CD4-positive, alpha-beta T cell treated with Interferon gamma for 1 hour (primary cell): ENCODE data around the gene UBE2D2.
A peak's percentile ranks its signal among the peaks of the same experiment; 100 is the strongest.
"Not testable (repeated sequence)": the region's sequence is repeated elsewhere in the genome, so short reads cannot be mapped to it uniquely, and the experiment has no call there.

Source experiments
- DNase-seq: peaks from one replicate; pipeline ENCODE4 v3.0.0-alpha.2; 2020

UBE2D2 gene

GRCh38 chr5:139588116-139588515 lies 27.0 kb downstream of the UBE2D2 start:
- not testable (repeated sequence) for DNase-seq

GRCh38 chr5:139588962-139589361 lies 27.8 kb downstream of the UBE2D2 start:
- no peak for DNase-seq

GRCh38 chr5:139592289-139592688 lies 31.1 kb downstream of the UBE2D2 start:
- DNase-seq = no peak

- DNase-seq = not testable (repeated sequence)
These were observed 31.9 kb downstream of the UBE2D2 start for GRCh38 chr5:139593076-139593475.

GRCh38 chr5:139593716-139594319 lies 32.7 kb downstream of the UBE2D2 start:
- DNase-seq = no peak

GRCh38 chr5:139597134-139597533 lies 36.0 kb downstream of the UBE2D2 start:
- no peak for DNase-seq

GRCh38 chr5:139598601-139598965 lies 37.4 kb downstream of the UBE2D2 start:
- not testable (repeated sequence) for DNase-seq

- DNase-seq = no peak
These were observed 39.3 kb downstream of the UBE2D2 start for GRCh38 chr5:139600336-139600949.

GRCh38 chr5:139601429-139601828 lies 40.3 kb downstream of the UBE2D2 start:
- DNase-seq = no peak

GRCh38 chr5:139601948-139602347 lies 40.8 kb downstream of the UBE2D2 start:
- not testable (repeated sequence) for DNase-seq

- no peak for DNase-seq
These were observed 44.7 kb downstream of the UBE2D2 start for GRCh38 chr5:139605887-139606286.

- DNase-seq = no peak
These were observed 50.8 kb downstream of the UBE2D2 start for GRCh38 chr5:139611703-139612584.

- no peak for DNase-seq
These were observed 58.7 kb downstream of the UBE2D2 start for GRCh38 chr5:139619861-139620260.

GRCh38 chr5:139625398-139625797 lies 64.3 kb downstream of the UBE2D2 start:
- not testable (repeated sequence) for DNase-seq

GRCh38 chr5:139630855-139631254 lies 69.7 kb downstream of the UBE2D2 start:
- DNase-seq = no peak

GRCh38 chr5:139631520-139632165 lies 70.5 kb downstream of the UBE2D2 start:
- DNase-seq = no peak

GRCh38 chr5:139633295-139634027 lies 72.3 kb downstream of the UBE2D2 start:
- DNase-seq = peak; percentile 64

GRCh38 chr5:139634028-139634325 lies 72.8 kb downstream of the UBE2D2 start:
- DNase-seq = no peak

GRCh38 chr5:139634541-139634940 lies 73.4 kb downstream of the UBE2D2 start:
- DNase-seq = no peak

- DNase-seq = no peak
These were observed 74.1 kb downstream of the UBE2D2 start for GRCh38 chr5:139635191-139635590.

GRCh38 chr5:139635606-139636206 lies 74.6 kb downstream of the UBE2D2 start:
- DNase-seq = peak; percentile 50

GRCh38 chr5:139636207-139636792 lies 75.2 kb downstream of the UBE2D2 start:
- DNase-seq = peak; percentile 88
